IMR-90 (cell line): ENCODE data around the gene GMFB.

Experiments used
- BHLHE40 ChIP-seq: fragments of 150-350 bp; IDR thresholded peaks from 2 replicates; pipeline ENCODE4 v1.6.1; 2016; ENCODE audit warnings: mild to moderate bottlenecking, low read depth, low read length
- CEBPB ChIP-seq: IDR thresholded peaks from 2 replicates; pipeline ENCODE4 v1.6.1; 2012; ENCODE audit warnings: low read depth, low read length, improper control_type of control experiment
- CTCF ChIP-seq: conservative IDR thresholded peaks from 2 replicates; pipeline ENCODE4 v1.5.1; 2012; ENCODE audit warnings: mild to moderate bottlenecking, low read depth, low read length, improper control_type of control experiment
- ELK1 ChIP-seq: fragments of 150-350 bp; IDR thresholded peaks from 2 replicates; pipeline ENCODE4 v1.6.1; 2016; ENCODE audit warnings: low read depth, mild to moderate bottlenecking, low read length, moderate library complexity, borderline replicate concordance
- FOS ChIP-seq: fragments of 150-350 bp; IDR thresholded peaks from 2 replicates; pipeline ENCODE4 v1.6.1; 2016; ENCODE audit warnings: low read depth, low read length
- MAZ ChIP-seq: IDR thresholded peaks from 2 replicates; pipeline ENCODE4 v1.6.1; 2012; ENCODE audit warnings: low read depth, mild to moderate bottlenecking, low read length, improper control_type of control experiment, moderate library complexity, borderline replicate concordance
- POLR2A ChIP-seq: IDR thresholded peaks from 2 replicates; pipeline ENCODE4 v1.6.1; 2012; ENCODE audit warnings: mild to moderate bottlenecking, low read depth, low read length
- RCOR1 ChIP-seq: IDR thresholded peaks from 2 replicates; pipeline ENCODE4 v1.6.1; 2012; ENCODE audit warnings: mild to moderate bottlenecking, low read length, improper control_type of control experiment; ENCODE audit not compliant: insufficient replicate concordance

GRCh38 chr14:54438703-54439102, 50.1 kb downstream of the GMFB start:
- TF ChIP-seq ELK1 (no peak), CTCF (no peak), MAZ (no peak), FOS (no peak), POLR2A (no peak), RCOR1 (no peak), BHLHE40 (no peak), CEBPB (no peak)
